Measurements from ENCODE around the gene AUTS2. TPM values are rescaled to one million over a fixed set of nuclear protein-coding genes. Genes with fewer than 3 reads are reported as not detected.

Gene AUTS2
- total and polyA plus RNA-seq, 9 of the 15 experiments (the other 6 are each of a cell fraction or from before 2014, with no cell fraction given) = 0.58 TPM; not detected in 8

- no peak for ATAC-seq
- no peak overlapping the region for H3K9ac ChIP-seq (ENCODE audit: insufficient read depth in 1 of 2, low read depth in 2 of 2, low read length in 2 of 2)
- H3K36me3 ChIP-seq (ENCODE audit: control insufficient read depth, insufficient read depth, low read length) = no peaks in the 10 kb centered on the region
- H3K9me1 ChIP-seq (ENCODE audit: control insufficient read depth, insufficient read depth, low read length) = no peaks in the 10 kb centered on the region
- DNase-seq (ENCODE audit: extremely low read depth in 1 of 4, low spot score in 3 of 4) = no peak
- POLR2A ChIA-PET = no interaction called here
- CTCF ChIA-PET (ENCODE audit: low intra/inter-chr PET ratio) = no interaction called here
- no peaks in the 10 kb centered on the region for H3K4me1 ChIP-seq (replicated peaks in 1 of 2; ENCODE audit: control insufficient read depth in 2 of 2, insufficient read depth in 2 of 2, low read length in 2 of 2)
- H3K27me3 ChIP-seq (ENCODE audit: control insufficient read depth in 2 of 2, insufficient read depth in 2 of 2, low read length in 2 of 2) = no peaks in the 10 kb centered on the region
- no TSS peak for BruUV-seq (replicated peaks)
- H3K79me2 ChIP-seq (ENCODE audit: control insufficient read depth, insufficient read depth, low read length) = no peaks in the 10 kb centered on the region
- no peak overlapping the region for H2AFZ ChIP-seq (ENCODE audit: low read depth, low read length)
- H3K9me3 ChIP-seq (replicated peaks; ENCODE audit: control insufficient read depth, insufficient read depth, low read depth, low read length) = no peaks in the 10 kb centered on the region; the same call in 1 of the 2 replicates
- H3K4me2 ChIP-seq (ENCODE audit: insufficient read depth, low read length) = no peak overlapping the region
- no peak overlapping the region for H3K27ac ChIP-seq (ENCODE audit: extremely low read depth, low read depth, low read length)
- no peaks in the 10 kb centered on the region for H4K20me1 ChIP-seq (replicated peaks; ENCODE audit: control insufficient read depth, insufficient read depth, low read length)
- H3K4me3 ChIP-seq = no peak overlapping the region
- intact Hi-C loops (cut with micrococcal nuclease) (no loop called here), in situ Hi-C loops (cut with MboI) (no loop called here)
- 0% methylated on average over 4 of the region's 4 CpGs for WGBS (ENCODE audit: insufficient coverage, low coverage, missing lambda C conversion rate)
- peak; percentile 26 for FAIRE-seq
- TF ChIP-seq ZNF3 (CRISPR knock-in tag; IDR thresholded peaks at IDR 0.05) (no peak), SRSF1 (IDR thresholded peaks at IDR 0.05; ENCODE audit: low read depth, low read length) (no peak), FOXA3 (CRISPR knock-in tag; conservative IDR thresholded peaks at IDR 0.05 in 1 of 2, IDR thresholded peaks at IDR 0.05 in 1 of 2) (no peak), HES1 (IDR thresholded peaks at IDR 0.05; ENCODE audit: low read depth) (no peak), ZNF551 (CRISPR knock-in tag; IDR thresholded peaks at IDR 0.05) (no peak), HDAC2 (IDR thresholded peaks at IDR 0.05) (no peak), PHF20 (IDR thresholded peaks at IDR 0.05; ENCODE audit: partially characterized antibody) (no peak), PTBP1 (IDR thresholded peaks at IDR 0.05; ENCODE audit: low read depth, low read length) (no peak), ZNF644 (tag; IDR thresholded peaks at IDR 0.05; ENCODE audit: low read depth) (no peak), NUFIP1 (IDR thresholded peaks at IDR 0.05; ENCODE audit: partially characterized antibody) (no peak), NBN (IDR thresholded peaks at IDR 0.05; ENCODE audit: low read depth) (no peak), SREBF1 (IDR thresholded peaks at IDR 0.05; ENCODE audit: borderline replicate concordance, low read depth, low read length) (no peak), ZNF740 (CRISPR knock-in tag; IDR thresholded peaks at IDR 0.05) (no peak), ZNF740 (tag; IDR thresholded peaks at IDR 0.05) (no peak)
Measured at GRCh38 chr7:70093205-70093904, 495.1 kb downstream of the AUTS2 start.
